Measurements from ENCODE around the gene RAB37. TPM values are rescaled to one million over a fixed set of nuclear protein-coding genes. Genes with fewer than 3 reads are reported as not detected.

RAB37 gene
- total RNA-seq, 1 experiment from 2014 or later, result 1.5 TPM

DNA sequence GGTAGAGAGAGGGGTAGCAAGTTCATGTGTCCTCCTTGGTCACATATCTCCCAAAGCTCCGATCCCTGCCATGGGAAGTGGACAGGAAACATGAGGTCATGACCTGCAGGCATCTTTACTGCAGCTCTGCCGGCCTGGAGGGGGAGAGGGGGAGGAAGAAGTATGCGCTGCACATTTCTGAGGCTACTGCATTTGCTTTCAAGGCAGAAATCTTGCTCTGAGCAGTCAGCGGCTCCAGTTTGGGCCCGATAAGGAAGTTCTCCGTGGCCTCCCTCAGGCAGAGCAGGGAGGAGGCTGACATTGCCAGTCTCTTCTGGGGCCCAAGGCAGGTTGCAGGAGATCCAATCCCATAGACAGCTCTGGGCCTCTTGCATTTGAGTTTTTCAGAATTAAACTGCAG, 9.9 kb downstream of the RAB37 start:
- Histone ChIP-seq H3K27ac (ENCODE audit: low read length) (no peak overlapping the region; the same call in 1 of the 2 replicates), H3K9me3 (ENCODE audit: control insufficient read depth, insufficient read depth, low read depth, low read length) (no peaks in the 10 kb centered on the region), H3K27me3 (ENCODE audit: control insufficient read depth, insufficient read depth, low read length) (no peaks in the 10 kb centered on the region), H3K4me1 (ENCODE audit: control insufficient read depth, insufficient read depth, low read length) (peaks cover 32% of the 10 kb centered on the region), H3K4me3 (ENCODE audit: low read depth in 2 of 2, low read length in 2 of 2) (no peak overlapping the region), H3K36me3 (ENCODE audit: control insufficient read depth, insufficient read depth, low read length) (peaks cover 2% of the 10 kb centered on the region; the same call in 1 of the 2 replicates)
- in situ Hi-C loops (cut with HindIII; ENCODE audit: low pct_unique_long_range_greater_than_20kb, low sequenced_read_pairs), result no loop called here
- DNase-seq (ENCODE audit: low read depth, low spot score) (no peak), ATAC-seq (no peak)
- BruUV-seq (replicated peaks), result no TSS peak
- TF ChIP-seq SIN3A (IDR thresholded peaks at IDR 0.05; ENCODE audit: borderline replicate concordance, insufficient read depth, low read depth, low read length), result no peak
- no peak for TF ChIP-seq POLR2AphosphoS5 (IDR thresholded peaks at IDR 0.05; ENCODE audit: low read depth, low read length)
- TF ChIP-seq, protein P1, sequence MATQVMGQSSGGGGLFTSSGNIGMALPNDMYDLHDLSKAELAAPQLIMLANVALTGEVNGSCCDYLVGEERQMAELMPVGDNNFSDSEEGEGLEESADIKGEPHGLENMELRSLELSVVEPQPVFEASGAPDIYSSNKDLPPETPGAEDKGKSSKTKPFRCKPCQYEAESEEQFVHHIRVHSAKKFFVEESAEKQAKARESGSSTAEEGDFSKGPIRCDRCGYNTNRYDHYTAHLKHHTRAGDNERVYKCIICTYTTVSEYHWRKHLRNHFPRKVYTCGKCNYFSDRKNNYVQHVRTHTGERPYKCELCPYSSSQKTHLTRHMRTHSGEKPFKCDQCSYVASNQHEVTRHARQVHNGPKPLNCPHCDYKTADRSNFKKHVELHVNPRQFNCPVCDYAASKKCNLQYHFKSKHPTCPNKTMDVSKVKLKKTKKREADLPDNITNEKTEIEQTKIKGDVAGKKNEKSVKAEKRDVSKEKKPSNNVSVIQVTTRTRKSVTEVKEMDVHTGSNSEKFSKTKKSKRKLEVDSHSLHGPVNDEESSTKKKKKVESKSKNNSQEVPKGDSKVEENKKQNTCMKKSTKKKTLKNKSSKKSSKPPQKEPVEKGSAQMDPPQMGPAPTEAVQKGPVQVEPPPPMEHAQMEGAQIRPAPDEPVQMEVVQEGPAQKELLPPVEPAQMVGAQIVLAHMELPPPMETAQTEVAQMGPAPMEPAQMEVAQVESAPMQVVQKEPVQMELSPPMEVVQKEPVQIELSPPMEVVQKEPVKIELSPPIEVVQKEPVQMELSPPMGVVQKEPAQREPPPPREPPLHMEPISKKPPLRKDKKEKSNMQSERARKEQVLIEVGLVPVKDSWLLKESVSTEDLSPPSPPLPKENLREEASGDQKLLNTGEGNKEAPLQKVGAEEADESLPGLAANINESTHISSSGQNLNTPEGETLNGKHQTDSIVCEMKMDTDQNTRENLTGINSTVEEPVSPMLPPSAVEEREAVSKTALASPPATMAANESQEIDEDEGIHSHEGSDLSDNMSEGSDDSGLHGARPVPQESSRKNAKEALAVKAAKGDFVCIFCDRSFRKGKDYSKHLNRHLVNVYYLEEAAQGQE (IDR thresholded peaks at IDR 0.05; ENCODE audit: insufficient read depth in 1 of 2, low read depth in 2 of 2, low read length in 1 of 2), result no peak
- TF ChIP-seq, protein P2, sequence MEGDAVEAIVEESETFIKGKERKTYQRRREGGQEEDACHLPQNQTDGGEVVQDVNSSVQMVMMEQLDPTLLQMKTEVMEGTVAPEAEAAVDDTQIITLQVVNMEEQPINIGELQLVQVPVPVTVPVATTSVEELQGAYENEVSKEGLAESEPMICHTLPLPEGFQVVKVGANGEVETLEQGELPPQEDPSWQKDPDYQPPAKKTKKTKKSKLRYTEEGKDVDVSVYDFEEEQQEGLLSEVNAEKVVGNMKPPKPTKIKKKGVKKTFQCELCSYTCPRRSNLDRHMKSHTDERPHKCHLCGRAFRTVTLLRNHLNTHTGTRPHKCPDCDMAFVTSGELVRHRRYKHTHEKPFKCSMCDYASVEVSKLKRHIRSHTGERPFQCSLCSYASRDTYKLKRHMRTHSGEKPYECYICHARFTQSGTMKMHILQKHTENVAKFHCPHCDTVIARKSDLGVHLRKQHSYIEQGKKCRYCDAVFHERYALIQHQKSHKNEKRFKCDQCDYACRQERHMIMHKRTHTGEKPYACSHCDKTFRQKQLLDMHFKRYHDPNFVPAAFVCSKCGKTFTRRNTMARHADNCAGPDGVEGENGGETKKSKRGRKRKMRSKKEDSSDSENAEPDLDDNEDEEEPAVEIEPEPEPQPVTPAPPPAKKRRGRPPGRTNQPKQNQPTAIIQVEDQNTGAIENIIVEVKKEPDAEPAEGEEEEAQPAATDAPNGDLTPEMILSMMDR (IDR thresholded peaks at IDR 0.05), result no peak
- no peak for TF ChIP-seq TCF7L2 (IDR thresholded peaks at IDR 0.05; ENCODE audit: low read depth, low read length)
- intact Hi-C loops (cut with micrococcal nuclease; ENCODE audit: unreplicated experiment), result no loop called here
- ChIA-PET CTCF (interaction anchor here (0.6 to 3.2 kb wide), 7 partner anchors 9 to 123 kb away, joined by 3 to 16 read pairs (median 7); no protein-coding TSS in a partner anchor), POLR2A (no interaction called here)

DNA sequence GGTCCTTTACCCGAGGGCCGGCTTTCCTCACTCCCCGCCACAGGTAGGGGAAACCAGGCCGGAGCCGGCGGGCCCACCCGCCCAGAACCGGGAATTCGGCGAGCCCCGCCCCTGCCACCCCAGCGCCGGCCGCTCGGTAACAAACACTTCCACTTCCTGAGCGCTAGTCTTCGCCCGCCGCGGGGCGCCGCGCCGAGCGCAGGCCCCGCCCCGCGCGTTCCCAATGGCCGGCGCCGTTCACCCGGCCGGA, 11.1 kb downstream of the RAB37 start:
- Histone ChIP-seq H3K4me3 (ENCODE audit: low read depth in 2 of 2, low read length in 2 of 2) (peak overlapping the region; percentile 59 to 95), H3K36me3 (ENCODE audit: control insufficient read depth, insufficient read depth, low read length) (peaks cover 2% of the 10 kb centered on the region; the same call in 1 of the 2 replicates), H3K4me1 (ENCODE audit: control insufficient read depth, insufficient read depth, low read length) (peaks cover 38% of the 10 kb centered on the region), H3K27ac (ENCODE audit: low read length) (peak overlapping the region; percentile 53), H3K27me3 (ENCODE audit: control insufficient read depth, insufficient read depth, low read length) (no peaks in the 10 kb centered on the region), H3K9me3 (ENCODE audit: control insufficient read depth, insufficient read depth, low read depth, low read length) (no peaks in the 10 kb centered on the region)
- in situ Hi-C loops (cut with HindIII; ENCODE audit: low pct_unique_long_range_greater_than_20kb, low sequenced_read_pairs), result no loop called here
- ATAC-seq, result no peak
- TF ChIP-seq POLR2AphosphoS5 (IDR thresholded peaks at IDR 0.05; ENCODE audit: low read depth, low read length) (no peak), SIN3A (IDR thresholded peaks at IDR 0.05; ENCODE audit: borderline replicate concordance, insufficient read depth, low read depth, low read length) (no peak), TCF7L2 (IDR thresholded peaks at IDR 0.05; ENCODE audit: low read depth, low read length) (no peak)
- TF ChIP-seq, protein P2 (IDR thresholded peaks at IDR 0.05), result no peak
- TF ChIP-seq, protein P1 (IDR thresholded peaks at IDR 0.05; ENCODE audit: insufficient read depth in 1 of 2, low read depth in 2 of 2, low read length in 1 of 2), result no peak
- no peak for DNase-seq (ENCODE audit: low read depth, low spot score)
- no TSS peak for BruUV-seq (replicated peaks)
- CTCF ChIA-PET, result no interaction called here
- intact Hi-C loops (cut with micrococcal nuclease; ENCODE audit: unreplicated experiment), result no loop called here
- POLR2A ChIA-PET, result interaction anchor here (0.7 kb wide), 1 partner anchor 125 kb away, joined by 4 read pairs; no protein-coding TSS in a partner anchor
